C1 segment of cervical spinal cord (tissue), 14 donors: ENCODE measurements around the gene COL9A3.

Experiments
- DNase-seq, 14 donors: peaks; one replicate each; lab custom pipeline; 2025; lab: John Stamatoyannopoulos, UW

Gene COL9A3

GRCh38 chr20:62809530-62810428 lies 7.1 kb upstream of the COL9A3 start:
- no peak for DNase-seq

DNA sequence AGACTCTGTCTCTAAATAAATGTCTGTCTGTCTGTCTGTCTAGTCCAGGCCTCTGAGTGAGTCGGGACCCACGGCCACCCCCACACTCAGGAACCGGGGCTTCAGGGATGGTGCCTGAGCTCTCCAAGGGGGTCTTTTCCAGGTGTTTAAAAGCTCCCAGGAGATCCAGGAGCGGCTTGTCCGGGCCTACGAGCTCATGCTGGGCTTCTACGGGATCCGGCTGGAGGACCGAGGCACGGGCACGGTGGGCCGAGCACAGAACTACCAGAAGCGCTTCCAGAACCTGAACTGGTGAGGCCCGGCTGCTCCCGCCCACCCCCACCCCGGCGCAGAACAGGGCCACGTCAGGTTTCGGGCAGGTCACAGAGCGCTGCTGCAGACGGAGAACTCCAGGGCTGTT lies 5.5 kb upstream of the COL9A3 start:
- no peak for DNase-seq

DNA sequence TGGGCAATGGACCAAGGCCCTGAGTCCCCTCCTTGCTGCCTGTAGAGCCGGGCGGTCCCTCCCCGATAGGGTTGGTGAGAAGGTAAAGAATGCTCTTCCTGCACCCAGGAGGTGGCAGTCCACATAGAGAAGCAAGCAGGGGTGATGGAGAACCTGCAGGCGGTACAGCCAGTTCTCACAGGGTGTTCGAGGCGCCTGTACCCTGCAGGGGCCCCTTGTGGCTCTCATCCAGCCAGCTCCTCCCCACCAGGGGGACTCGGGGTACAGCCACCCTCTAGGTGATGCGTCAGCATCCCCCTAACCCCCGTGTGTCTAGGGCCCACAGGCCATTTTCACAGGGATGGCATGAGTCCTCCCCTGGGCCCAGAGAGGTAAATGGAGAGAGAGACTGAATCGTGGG lies 5.1 kb upstream of the COL9A3 start:
- no peak for DNase-seq

GRCh38 chr20:62812181-62812906 lies 4.5 kb upstream of the COL9A3 start:
- DNase-seq: no peak

GRCh38 chr20:62812907-62813200 lies 4.0 kb upstream of the COL9A3 start:
- DNase-seq: no peak

DNA sequence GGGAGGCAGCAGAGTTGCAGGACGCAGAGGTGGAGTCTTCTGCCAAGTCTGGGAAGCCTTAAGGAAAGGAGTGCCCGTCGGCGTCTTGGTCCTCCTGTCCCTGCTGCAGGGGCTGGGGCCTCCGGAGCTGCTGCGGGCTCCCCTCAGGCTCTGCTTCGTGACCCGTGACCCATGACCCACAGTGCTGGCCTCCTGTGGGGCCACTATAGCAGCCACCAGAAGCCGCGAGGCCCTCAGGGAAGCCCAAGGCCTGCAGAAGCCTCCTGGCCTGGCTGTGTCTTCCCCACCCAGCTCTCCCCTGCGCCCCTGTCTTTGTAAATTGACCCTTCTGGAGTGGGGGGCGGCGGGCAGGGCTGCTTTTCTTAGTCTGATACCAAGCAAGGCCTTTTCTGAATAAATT lies 3.3 kb upstream of the COL9A3 start:
- no peak for DNase-seq

GRCh38 chr20:62814060-62814708 lies 2.7 kb upstream of the COL9A3 start:
- DNase-seq: no peak

- no peak for DNase-seq
Measured at GRCh38 chr20:62814709-62815065, 2.2 kb upstream of the COL9A3 start.

DNA sequence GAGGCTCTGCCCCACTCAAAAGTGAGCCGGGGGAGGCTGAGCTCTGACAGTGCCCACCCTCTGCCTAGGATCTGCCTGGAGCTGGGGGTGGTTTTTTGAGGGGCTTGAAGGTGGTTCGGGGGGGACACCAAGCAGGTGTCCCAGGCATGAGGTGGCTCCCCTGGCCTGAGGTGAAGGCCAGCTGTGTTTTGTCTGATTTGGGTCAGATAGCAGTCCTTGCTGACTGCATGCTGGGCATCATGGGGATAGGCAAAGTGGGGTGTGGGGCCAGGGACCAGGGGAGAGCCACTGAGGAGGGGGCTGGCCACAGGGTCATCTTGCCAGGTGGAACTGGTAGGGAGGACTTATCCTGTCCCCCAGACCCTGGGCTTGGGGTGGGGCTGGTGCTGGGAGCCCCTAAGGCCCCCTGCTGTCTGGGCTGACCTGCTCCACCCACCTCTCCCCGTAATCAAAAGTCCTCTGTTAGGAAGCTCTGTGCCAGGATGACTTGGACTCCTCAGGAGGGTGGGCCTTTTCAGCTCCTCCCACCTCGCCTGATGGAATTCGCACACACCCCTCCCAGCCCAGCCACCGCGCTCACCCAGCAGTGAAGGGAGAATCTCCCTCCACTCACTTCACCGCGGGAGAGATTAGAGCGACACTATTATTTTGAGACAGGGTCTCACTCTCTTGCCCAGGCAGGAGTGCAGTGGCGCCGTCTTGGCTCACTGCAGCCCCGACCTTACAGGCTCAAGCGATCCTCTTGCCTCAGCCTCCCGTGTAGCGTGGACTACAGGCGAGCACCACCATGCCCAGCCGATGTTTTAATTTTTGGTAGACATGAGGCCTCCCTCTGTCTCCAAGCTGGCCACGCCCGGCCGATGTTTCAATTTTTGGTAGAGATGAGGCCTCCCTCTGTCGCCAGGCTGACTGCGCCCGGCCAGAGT lies 1.5 kb upstream of the COL9A3 start:
- DNase-seq: no peak

GRCh38 chr20:62816031-62816883 lies 593 bp upstream of the COL9A3 start:
- DNase-seq: no peak

DNA sequence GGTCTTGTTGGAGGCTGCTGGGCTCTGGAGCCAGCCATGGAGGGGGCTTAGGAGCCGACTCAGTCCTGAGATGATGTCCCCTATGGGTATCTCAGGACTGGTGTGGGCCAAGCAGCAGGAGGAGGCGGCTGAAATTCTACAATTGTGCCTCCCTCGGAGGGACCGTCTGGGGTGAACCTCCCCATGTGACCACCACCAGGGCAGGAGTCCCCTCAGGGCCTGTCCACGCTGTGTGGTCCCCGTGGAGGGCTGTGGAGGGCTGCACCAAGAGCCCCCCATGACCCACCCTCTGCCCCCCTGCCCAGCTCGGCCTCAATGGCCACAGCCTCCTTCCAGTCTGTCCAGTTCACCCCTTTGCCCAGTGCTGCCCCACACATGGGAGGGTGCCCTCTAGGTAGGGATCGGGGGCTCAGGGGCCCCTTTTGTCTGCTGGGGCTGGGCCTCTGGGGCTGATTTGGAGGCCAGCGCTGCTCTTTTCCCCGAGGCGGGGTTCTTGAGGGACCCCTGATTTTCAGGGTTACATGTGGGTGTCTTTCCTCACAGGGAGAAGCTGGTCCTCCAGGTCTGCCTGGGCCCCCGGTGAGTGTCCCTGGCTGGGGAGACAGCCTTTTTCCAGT lies 1.2 kb downstream of the COL9A3 start:
- peak in 1 of 14 donors; percentile 47 for DNase-seq

DNA sequence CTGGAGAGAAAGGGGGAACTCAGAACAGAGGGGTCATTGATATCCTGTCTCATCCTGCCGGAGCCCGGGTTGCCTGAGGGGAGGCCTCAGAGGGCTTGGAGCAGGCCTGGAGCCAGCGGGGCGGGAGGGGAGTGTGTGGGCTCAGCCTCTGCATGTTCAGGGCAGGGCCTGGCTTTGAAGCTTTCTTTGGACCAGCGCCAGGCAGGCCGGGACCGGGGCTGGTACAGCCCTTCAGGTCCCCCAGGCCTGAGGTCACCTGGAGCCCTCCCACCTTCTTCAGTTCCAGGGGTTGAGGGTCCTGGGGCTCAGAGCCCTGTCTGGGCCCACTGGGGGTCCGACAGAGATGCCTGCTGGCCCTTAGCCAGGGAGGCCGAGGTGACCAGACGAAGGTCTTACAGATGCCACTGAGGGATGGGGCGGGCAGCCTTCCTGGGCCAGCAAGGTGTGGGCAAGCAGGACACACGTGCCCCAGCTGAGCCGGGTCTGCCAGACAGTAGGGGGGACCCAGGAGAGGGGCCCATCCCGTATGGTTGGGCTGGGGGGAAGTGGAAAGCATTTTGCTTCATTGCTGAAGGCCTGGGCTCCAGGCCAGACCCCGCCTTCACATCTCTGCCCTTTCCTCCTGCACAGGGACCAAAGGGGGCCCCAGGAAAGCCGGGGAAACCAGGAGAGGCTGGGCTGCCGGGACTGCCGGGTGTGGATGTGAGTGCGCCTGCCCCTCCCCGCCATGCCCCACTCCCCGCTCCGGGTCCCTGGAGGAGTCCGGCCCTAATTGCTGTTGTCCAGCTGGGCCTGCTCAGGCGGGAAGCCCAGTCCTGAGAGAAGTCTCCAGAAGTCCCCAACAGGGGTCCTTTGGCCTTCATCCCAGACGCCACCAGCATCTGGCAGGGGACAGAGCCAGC lies 2.0 kb downstream of the COL9A3 start:
- DNase-seq: peak in 11 of 14 donors; percentile 24 to 72 (median 49)

DNA sequence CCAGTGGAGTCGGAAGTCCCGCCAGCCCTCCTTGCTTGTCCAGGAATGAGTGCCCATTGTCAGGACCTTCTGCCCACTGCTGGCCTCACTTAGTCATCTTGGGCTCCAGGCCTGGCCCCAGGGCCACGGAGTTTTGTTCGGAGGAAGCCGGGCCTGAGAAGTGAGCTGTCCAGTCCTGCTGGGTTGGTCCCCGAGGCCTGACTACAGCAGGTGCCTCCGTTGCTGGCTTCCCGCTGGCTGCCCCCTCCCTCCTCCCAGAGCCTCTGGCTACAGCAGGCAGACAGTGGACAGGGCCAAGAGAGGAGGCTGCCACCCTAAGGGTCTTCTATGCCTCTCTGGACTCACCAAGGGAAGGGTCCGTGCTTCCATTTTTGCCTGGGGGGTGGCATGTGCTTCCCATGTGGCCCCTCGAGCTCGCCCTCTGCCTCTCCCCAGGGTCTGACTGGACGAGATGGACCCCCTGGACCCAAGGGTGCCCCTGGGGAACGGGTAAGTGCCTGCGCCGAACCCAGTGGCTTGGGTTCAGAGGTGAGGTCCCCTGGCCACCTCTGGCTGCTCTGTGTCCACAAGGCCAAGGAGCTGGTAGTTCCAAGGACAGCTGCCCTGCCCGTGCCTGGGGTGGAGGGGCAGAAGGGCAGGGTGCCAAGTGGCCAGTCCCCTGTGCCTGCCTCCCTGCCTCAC lies 2.8 kb downstream of the COL9A3 start:
- peak in 2 of 14 donors; percentile 36 to 84 for DNase-seq

DNA sequence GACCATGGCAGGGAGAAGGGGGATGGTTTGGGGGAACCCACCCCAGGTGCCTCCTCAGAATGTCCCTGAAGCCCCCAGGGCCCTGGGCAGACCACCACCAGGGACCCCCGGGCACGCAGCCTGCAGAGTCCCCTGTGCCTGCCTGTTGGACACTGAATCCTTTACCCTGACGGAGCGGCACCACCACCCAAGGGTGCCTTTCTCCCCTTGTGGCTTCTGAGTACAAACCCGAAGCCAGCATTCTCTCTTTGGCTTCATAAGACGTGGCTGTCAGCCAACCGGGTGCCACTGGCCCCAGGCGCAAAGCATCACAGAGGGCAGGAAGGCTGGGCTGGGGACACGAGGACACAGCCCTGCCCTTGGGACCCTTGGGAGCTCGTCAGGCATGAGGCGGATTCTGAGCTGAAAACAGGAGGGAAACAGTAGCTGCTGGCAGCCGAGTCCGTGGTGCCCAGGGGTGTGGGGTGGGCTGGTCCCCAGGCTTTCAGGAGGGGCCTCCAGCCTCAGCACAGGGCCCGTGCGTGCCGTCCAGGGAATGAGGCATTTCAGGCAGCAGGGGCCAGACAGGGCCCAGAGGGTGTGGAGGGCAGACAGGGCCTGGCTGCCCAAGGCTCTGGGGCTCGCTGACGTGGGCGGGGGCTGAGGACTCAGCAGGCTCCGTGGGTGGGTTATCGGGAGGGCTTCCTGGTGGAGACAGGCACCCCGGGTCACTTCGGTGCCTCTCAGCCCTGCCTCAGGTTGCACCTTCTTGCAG lies 3.5 kb downstream of the COL9A3 start:
- peak in 2 of 14 donors; percentile 9 to 36 for DNase-seq

GRCh38 chr20:62820962-62821725 lies 4.3 kb downstream of the COL9A3 start:
- DNase-seq: no peak

GRCh38 chr20:62821726-62822210 lies 4.9 kb downstream of the COL9A3 start:
- no peak for DNase-seq
